GM19238 (cell line): ENCODE data around the gene STK11.

Source experiments
- DNase-seq: peaks from one replicate; pipeline ENCODE4 v3.0.0; 2011; ENCODE audit warnings: low spot score; ENCODE audit not compliant: insufficient read length

STK11 gene

DNA sequence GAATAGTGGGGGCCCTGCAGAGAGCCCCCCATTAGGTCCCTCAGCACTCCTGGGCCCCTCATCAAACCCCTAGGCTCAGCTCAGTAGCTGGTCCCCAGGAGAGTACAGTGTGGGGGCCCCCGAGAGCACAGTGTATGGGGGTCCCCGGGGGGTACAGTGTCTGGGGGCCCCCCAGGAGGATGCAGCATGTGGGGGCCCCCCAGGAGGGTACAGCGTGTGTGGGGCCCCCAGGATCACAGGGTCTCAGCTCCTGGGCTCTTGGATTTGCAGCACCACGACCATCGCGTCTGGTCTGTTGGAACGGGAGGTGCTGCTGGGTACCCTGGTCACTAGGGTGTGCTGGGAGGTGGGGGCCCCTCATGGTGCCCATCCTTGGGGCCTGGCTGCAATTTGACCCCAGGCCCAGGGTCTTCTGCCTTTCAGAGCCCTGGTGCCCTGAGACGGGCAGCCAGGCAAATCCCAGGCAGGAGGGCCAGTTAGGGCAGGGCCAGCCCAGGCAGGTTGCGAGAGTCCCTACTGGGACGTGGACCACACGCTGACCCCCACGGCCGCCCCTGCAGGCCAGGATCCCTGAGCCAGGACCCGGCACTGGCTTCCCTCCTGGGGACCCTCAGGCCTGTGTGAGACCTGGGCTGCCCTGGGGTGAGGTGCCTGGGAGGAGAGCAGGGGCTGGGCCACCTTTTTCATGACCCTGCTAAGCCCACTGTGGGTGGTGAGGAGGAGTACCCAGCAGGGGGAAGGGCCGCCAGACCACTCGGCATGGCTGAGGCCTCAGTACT, 18.7 kb downstream of the STK11 start:
- DNase-seq = no peak

DNA sequence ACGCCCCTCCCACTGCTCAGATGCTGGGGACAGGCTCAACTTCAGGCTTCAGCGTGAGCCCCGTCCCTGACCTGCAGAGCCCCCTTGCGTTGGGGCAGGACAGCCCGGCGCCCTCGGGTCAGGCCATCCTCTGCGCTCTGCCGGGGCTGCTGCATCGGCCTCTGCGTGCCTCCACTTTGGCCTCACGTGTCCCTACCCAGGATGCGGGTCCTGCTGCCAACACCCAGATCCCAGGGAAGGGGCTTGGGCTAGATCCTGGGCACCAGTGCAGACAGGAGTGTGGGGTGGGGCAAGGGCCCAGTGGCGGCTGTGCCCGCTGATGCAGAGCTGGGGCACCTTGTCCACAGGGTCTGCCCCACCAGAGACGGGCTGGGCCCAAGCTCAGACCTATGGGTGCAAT, 19.3 kb downstream of the STK11 start:
- DNase-seq = no peak

DNA sequence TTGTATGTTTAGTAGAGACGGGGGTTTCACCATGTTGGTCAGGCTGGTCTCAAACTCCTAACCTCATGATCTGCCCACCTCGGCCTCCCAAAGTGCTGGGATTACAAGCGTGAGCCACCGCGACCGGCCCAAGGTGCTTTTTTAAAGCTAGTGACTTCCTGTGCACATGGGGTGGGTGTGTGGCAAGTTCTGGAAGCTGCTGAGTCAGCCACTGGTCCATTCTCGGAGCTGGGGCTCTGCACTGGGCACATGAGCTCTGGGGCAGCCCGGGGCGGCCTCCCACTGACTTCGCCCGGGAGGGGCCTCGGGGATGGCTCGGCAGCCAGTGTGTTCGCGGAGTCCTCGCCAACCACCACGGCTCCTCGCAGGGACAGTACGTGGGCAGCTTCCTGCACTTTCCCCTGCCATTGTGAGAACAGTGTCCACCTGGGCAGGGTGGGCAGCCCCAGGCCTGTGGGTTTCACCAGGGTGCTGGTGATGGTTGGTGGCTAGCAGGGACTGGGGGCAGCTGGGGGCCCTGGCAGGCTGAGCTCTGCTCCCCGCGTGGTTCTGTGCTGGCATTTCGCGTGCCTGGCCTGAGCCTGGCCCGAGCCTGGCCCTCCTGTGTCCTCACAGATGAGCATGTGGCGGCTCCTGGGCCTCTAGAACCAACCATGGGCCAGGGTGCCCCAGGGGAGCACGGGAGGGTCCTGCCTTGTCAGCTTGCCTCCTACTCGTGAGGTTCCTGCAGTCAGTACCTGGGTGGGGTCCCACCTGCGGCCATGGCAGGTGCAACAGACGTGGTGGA, 20.1 kb downstream of the STK11 start:
- DNase-seq = no peak

DNA sequence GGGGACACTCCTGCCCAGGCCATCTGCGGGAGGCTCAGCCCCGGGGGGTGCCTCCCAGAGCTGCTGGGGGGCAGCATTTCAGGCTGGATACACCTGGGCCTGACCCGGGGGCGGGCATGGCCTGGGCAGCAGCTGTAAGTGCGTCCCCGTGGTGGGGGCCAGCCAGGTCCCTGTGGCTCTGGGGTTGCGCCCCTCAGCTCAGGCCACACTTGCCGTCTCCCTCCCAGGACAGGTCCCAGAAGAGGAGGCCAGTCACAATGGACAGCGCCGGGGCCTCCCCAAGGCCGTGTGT, 20.6 kb downstream of the STK11 start:
- DNase-seq = no peak

DNA sequence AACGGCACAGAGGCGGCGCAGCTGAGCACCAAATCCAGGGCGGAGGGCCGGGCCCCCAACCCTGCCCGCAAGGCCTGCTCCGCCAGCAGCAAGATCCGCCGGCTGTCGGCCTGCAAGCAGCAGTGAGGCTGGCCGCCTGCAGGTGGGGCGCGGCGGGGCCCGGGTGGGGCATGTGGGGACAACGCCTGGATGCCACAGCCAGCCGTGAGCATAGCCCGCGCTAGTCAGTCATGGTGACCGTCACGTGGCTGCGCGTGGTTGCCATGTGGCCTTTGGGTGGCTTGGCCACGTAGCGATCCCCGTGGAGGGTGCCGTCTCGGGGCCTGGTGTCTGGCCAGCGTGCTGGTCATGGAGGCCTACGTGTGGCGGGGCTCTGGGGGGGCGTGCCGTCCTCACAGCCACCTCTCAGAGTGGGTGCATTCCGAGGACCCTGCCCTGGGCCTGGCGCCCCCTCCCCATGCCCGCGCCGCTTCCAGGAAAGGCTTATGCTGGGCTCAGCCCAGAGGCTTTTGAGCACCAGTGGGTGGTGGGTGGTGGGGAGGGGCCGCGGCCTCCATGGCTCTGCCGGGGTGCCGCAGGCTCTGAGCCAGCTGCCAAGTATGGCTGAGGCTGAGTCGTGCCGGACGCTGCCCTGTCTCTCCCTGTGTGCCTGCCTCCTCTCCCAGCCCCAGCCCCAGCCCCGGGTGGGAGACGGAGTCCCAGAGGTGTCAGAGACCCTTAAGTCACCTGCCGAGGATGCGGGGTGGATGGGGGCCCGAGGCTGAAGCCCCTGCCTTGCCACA, 21.1 kb downstream of the STK11 start:
- no peak for DNase-seq

DNA sequence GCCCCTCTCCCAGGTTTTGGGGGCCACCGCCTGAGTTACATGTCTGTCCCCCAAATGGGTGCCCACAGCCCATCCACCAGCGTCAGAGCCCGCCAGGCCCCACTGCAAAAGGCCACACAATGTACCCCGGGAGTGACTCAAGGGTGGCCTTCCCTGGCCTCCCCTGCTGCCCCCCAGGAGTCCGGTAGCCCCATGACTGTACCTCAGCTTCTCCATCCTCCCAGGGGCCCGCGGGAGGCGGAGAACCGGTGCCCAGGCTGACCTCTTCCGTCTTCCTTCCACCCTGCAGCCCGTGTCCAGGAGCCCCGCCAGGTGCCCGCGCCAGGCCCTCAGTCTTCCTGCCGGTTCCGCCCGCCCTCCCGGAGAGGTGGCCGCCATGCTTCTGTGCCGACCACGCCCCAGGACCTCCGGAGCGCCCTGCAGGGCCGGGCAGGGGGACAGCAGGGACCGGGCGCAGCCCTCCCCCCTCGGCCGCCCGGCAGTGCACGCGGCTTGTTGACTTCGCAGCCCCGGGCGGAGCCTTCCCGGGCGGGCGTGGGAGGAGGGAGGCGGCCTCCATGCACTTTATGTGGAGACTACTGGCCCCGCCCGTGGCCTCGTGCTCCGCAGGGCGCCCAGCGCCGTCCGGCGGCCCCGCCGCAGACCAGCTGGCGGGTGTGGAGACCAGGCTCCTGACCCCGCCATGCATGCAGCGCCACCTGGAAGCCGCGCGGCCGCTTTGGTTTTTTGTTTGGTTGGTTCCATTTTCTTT, 21.9 kb downstream of the STK11 start:
- no peak for DNase-seq

DNA sequence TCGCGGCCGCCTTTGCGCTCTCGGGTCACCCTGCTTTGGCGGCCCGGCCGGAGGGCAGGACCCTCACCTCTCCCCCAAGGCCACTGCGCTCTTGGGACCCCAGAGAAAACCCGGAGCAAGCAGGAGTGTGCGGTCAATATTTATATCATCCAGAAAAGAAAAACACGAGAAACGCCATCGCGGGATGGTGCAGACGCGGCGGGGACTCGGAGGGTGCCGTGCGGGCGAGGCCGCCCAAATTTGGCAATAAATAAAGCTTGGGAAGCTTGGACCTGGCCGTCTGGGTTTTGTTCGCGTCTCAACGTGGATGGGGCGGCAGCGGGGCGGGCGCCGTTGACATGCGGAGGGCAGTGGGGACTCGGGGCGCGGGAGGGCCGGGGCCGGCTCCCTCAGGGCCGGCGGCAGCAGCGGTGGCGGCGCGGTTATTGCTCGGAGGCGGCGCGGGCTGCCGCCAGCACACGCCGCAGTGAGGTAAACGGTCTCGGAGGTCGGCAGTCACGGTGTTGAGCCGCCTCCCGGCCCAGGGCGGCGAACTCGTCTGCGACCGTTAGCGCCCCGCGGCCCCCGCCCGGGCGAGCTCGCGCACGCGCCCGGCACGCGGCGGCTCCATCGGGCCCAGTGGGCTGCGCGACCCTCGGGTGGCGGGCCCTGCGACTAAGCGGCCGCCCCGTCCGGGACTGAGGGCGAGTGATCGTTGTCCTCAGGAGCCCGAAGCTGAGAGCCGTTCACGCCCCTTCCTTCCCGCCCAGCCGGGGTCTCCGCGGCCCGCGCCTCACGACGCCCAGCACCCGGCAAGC, 22.8 kb downstream of the STK11 start:
- no peak for DNase-seq

DNA sequence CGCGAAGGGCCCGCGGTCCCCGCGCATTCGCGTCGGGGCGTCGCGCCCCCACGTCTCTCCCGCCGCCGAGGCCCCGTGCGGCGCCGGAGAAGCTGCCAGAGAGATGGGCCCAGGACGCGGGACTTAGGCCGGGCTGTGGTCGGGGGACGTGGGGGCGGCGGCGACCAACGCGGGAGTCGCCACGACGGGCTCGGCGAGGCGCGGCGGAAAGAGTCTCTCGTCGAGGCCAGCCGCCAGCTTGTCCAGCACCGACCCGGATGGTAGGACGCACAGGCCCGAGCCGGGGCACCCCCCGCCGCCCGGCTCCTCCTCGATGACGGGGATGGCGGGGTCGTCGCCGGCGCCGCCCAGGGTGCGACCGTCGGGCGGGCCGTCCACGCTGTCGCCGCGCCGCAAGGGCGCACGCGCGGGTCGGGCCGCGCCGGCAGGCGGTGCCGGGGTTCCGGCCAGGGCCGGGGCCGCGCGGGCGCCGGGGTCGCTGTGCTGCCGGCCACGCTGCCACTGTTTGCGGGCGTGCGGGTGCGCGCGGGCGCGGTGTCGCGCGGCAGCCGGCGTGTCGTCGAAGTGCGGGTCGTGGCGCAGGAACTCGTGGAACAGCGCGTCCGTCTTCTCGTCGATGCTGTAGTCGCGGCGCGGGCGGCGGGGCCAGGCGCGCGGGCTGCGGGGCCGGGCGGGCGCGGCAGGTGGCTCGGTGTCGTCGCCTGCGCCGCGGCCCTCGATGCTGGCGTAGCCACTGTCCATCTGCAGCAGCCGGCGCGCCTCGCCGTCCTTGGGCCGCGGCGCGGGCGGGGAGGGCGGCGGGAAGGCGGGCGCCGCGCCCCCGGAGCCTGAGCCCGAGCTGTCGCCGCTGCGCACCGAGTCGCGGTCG, 23.7 kb downstream of the STK11 start:
- no peak for DNase-seq

DNA sequence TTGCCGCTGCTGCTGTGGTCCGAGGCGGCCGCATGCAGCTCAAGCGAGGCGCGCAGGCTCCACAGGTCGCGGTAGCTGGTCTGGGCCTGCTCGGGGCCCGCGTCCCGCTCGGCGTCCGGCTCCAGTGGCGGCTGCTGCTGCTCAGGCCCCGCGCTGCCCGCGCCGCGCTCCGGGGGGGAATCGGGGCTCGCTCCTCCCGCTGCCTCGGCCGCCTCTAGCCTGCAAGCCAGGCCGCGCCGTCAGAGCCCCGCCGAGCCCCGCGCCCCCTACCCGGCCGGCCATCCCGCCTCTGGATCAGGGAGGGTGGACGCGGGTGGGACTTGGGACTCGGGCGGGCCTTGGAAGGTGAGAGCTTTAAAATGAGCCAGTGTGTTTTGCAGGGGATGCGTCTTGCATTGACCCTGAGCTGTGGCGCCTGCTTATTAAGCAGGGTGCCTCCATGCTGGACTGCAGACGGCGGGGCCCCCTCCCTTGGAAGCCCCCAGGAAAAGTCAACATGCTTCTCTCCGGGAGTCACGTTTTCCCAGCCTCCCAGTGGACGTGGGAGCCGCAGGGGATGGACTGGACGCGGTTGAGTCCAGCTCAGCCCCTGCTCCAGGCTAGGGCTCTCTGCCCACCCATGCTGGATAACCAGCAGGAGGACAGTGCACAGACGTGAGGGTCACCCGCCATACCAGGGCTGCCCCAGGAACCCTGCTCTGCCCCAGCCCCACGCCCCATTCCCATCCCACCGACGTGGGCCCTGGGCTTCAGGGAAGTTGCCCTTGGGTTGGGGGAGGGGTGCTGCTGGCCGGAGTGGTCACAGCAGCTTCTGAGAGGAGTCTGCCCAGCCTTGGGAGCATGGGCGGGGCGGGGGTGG, 24.6 kb downstream of the STK11 start:
- no peak for DNase-seq

DNA sequence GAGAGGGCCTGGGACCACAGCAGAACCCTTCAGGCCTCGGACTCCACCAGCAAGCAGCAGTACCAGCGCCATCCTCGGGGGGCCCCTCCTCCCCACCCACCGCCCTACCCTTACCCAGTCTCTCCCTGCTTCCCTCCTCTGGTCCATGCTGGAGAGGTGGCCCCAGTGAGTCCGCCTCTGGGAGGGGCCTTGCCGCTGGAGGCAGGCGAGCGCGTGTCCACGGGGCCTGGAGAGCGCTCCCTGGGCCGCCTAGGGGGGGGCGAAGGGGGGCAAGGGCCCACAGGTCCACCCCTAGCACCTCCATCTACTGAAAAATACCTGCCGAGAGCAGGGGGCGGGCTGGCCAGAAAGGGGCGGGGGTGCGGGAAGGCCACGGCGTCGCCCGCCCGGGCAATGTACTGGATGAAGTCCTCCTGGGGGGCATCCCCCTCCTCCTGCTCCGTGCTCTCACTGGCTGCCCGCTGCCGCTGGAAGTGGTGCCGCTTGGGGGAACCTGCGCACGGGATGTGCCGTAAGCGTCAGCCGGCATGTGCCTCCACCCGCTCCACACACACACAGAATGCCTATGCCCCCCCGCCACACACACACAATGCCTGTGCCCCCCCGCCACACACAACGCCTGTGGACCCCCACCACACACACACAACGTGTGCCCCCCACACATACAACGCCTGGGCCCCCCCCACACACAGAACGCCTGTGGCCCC, 25.4 kb downstream of the STK11 start:
- DNase-seq = no peak

DNA sequence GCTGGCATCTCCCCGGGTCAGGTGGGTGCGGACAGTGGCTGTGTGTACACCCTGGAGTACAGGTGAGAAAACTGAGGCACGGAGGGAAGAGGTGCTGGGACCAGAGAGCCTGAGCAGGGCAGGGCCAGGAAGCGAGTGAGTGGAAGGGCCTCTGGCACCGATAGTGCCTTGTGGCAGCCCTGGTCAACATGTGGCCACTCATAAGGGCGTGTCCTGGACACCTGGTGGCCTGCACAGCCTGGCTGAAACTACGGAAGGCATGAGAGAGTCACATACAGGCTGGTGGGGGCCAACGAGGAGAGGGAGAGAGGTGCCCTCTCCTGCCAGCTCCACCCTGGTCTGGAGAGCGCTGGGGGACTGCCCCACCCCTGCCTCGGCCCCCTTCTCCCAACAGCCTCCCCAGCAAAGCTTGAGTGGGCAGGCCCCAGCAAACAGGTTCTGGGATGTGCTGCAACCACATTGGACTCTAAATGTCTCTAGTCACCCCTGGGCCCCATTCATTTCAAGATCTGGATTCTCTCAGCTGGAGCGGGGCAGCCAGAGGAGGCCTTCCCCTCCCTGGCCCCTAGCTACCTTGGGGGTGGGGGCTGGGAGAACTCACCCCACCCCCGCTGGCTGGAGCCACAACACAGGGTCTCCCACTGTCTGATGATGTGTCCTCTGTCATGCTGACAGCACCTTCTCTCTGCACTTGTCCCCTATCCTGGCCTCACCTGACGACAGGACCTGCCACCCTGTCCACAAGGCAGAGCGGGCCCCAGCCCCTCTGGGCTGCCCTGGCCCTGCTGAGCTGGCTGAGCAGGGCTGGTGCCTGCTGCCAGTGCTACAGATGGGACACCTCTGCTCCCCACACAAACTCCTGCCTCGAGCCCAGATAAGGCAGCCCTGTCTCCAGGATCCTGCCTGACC, 26.4 kb downstream of the STK11 start:
- DNase-seq = no peak

DNA sequence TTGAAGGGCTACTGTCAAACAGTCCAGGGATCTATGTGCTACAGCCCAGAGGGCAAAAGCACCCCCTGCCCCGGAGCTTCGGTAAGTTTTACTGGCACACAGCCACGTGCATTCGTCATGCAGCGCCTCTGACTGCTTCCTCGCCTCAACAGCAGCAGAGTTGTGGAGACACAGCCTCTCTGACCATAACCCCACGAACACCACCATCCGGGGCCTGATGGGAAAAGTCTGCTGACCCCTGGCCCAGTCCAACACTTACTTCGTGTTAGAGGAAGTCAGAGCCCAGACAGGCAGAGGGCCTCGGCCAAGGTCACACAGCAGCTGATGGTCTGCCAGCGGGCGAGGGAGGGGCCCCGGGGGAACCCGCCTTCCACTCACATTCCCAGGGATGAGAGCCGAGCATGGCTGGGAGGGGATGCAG, 27.1 kb downstream of the STK11 start:
- no peak for DNase-seq

DNA sequence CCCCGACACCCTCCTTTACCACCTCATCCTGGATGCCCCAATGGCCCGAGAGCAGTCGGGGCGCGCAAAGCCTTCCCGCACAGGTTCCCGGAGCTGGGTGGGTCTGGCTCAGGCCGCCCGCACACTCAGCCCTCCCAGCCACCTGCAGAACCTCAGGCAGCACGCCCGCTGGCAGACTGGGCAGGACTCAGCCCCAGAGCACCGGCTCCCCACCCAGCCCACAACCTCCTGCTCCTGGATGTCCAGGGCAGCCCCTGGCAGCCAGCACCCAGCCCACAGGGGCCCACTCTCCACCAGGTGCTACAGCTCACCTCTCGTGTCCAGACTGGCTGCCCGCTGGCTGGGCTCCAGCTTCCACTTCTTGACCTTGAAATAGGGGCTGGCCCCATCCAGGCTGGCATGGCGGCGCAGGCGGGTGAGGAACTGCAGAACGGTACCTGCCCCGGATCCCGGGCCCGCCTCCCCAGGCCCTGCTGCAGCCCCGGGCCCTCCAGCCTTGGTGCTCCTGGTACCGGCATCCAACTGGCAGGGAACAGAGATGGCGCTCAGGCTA, 27.6 kb downstream of the STK11 start:
- DNase-seq = no peak

DNA sequence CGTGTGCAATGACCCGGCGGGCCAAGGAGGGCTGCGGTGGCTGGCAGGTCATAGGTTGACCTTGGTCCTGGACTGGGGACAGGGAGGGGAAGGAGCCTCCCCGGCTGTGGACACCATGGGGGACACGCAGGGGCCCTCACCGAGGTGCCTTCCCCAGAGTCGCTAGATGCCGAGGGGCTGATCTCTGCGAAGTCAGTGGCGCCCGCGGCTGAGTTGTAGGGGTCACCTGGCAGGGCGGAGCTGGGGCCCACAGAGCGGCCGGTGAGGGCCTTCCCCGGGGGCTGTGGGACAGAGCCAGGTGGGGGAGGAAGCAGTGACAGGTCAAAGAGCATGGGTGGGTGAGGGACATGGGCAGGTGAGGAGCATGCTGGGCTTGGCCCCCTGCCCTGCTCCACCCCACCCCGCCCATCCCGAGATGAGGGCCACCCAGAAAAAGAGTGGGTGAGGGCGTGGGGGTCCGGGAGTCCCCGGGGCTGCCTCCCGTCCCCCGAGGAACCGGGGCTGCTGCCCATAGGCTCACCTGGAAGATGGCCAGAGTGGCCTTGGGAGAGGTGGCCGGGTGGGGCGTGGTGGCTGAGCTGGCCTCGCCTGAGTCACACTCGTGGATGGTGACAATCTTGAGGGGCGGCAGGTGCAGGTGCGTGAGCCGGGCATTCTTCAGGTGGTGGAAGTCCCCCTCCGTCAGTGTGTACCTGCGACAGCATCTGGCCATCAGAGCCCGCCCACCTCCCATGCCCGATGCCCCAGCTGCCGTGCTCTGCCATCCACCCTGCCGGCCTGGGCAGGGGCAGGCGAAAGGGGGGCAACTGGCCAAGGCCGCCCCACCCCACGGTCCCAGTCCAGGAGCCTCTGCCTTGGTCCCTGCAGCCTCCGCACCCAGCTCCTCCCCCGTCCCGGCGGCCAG, 28.7 kb downstream of the STK11 start:
- DNase-seq = no peak

DNA sequence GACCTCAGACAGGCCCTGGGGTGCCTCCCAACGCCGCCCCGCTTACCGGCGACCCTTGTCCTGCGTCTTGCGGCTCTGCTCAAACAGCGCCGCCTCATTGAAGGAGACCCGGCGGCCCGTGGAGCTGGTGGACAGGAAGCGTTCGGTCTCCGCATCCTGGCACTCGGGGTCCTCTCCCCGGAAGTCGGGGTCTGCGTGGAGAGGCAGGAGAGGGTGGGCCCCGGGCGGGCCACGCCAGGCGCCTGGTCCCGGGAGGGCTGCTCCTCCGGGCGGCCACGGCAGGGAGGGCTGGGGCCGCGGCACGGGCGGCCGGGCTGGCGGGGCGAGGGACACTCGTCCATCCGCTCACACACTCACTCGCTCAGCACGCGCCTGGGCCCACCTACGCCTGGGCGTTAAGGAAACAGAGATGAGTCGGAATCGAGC, 29.4 kb downstream of the STK11 start:
- no peak for DNase-seq
